Measurements from ENCODE around the gene SPTBN1.

Gene SPTBN1

DNA sequence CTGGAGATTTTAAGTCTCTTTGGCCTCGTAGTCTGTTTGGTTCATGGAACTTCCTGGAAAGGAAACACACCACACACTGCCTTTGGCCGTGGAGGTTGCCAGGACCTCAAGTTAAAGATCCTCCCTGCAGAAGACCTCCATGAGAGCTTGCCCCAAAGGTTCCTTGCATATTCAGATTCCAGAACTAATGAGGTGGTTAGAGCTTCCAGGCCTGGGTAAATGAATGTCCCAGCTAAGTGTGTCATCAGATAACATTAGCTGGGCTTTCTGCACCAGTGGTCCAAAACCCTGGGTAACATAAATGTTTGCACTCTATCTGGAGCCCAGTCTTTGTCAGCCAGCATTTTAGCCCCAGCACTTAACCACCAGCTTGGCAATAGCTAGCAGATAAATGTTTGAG lies 145.2 kb downstream of the SPTBN1 start:
- in situ Hi-C loops (cut with MboI; ENCODE audit: low sequenced_read_pairs), result no loop called here

DNA sequence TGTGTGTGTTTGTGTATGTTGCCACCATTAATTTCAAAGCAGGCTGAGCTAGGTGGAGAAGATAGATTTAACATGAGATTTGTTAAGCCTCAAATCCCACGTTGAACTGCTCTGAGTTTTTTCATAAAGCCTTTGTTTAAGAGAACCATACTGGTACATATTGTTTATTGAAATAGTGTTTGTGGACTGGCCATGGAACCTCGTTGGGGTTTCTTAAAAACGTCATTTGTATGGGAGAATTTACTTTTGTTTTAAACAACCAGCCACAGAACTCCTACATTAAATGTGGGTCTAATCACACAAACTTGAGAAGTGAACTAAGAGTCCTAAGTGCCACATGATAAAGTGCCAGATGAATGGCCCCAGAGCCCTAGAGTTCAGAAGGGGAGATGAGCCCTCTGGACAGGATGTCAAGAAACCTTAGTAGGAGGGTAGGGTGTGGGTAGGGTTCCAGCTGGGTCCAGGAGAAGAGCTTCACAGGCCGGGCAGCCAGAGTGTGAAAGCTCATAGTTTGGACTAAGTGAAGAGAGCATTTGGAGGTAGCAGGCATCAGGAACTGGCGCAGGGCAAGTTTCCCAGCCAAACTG lies 146.7 kb downstream of the SPTBN1 start:
- in situ Hi-C loops (cut with MboI; ENCODE audit: low sequenced_read_pairs), result no loop called here

DNA sequence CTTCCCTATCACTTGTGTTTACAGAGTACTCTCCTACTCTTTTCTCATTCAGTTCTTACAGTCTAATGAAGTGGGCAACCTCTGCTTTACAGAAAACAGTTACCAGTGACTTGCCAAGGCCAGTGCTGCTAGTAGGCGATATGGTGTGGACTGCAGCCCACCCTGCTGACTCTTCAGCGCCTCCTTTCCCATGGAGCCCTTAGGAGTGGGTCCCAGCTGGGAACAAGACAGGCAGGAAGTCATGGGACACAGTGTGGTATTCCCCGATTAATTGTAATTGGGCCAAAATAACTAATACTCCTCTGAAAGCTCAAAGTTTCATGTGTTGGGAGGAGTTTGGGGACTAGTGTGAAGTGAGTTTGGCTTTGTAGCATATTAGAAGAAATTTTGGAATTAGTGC lies 147.2 kb downstream of the SPTBN1 start:
- in situ Hi-C loops (cut with MboI; ENCODE audit: low sequenced_read_pairs), result no loop called here

DNA sequence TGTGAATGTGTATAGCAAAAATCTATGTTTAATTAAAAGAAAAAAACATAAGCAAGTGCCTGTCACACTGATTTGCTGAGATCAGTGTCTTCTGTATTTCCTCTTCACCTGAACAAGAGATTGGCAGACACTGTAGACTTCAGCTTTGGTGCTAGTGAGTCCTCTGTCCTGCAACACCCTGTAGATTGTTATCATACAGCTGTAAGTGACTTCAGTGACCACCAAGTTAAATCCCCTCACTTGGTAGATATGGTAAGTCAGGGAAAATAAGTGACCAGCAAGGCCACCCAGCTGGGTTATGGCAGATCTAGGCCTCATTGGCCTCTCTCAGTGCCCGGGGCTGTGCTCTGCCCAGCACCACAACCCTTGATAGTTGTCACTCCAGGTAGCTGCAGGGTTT lies 147.7 kb downstream of the SPTBN1 start:
- in situ Hi-C loops (cut with MboI; ENCODE audit: low sequenced_read_pairs), result no loop called here

DNA sequence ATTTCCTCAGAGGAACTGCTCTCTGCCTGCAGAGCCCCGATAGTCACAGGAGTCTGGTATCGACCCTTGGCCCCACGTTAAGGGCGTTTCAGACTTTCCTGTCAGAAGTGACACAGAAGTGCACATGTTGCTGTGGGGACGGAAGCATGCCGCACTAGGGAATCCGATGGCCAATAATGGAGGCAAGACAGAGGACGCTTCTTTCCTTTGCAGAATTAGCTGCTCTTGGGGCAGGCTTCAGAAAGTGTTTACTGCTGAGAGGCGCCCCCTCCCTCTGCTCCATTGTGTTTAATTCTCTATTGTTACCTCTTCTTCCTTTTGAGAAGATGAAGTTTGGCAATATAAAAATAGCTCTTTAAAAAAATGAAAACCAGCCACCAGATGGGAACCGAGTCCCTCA lies 148.7 kb downstream of the SPTBN1 start:
- in situ Hi-C loops (cut with MboI; ENCODE audit: low sequenced_read_pairs), result no loop called here

DNA sequence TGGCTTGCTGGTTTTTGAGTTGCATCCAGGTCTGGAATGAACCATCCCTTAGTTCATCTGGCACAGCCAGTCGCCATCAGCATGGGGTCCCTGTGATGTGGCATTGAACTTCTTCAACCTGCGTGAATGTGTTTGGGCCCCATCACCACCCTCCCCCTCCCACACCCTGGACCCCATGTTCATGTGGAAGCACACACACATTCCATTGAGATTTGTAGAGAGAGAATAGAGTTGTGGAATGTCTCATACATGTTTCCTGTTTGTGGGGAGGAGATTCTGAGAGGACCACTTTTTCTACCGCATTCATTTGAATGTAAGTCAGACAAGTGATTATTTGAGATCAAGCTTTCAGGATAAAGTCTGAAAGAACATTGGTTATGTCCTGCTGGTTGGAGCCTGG lies 149.7 kb downstream of the SPTBN1 start:
- in situ Hi-C loops (cut with MboI; ENCODE audit: low sequenced_read_pairs), result no loop called here

DNA sequence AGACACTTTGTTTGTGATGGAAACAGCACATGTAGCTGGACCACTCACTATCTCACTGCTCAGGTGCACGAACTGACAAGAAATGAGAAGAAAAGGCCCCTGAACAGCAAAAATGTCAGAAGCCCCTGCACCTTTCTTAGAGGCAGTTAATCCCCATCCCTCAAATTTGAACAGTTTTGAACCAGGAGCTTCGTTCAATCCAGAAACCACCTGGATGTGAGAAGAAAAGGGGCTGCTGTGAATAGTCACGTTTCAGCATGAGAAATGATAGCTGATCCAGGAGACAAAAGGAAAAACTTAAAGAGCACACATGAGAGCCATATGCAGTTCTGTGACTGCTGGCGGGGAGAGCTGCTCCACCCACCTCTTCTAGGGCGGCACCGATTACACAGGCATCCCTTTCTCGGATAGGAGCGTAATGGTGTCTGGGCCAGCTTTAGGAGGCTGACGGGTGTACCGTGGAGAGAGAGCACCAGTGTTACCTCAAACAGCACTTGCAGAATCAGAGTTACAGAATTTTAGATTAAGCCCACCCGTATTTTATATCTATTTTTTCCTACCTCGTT lies 150.3 kb downstream of the SPTBN1 start:
- in situ Hi-C loops (cut with MboI; ENCODE audit: low sequenced_read_pairs), result no loop called here

DNA sequence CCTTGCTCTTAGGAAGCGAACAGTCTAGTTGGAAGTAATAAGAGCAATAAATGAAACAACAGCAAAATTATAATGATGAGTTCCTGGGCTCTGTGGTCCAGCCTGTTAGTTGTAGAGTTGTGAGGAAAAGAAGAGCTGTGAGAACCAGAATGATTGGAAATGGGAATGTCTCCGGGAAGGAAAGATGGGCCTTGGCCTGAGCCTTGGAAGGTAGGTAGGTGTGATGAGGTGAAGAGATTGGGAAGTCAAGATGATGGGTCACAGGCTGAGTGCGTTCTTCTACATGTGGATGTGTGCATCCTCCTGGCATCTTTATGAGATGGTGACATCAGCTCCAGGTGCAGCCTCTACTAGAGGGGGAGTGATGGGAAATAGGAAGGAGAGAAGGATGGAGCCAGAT lies 152.1 kb downstream of the SPTBN1 start:
- in situ Hi-C loops (cut with MboI; ENCODE audit: low sequenced_read_pairs), result no loop called here

DNA sequence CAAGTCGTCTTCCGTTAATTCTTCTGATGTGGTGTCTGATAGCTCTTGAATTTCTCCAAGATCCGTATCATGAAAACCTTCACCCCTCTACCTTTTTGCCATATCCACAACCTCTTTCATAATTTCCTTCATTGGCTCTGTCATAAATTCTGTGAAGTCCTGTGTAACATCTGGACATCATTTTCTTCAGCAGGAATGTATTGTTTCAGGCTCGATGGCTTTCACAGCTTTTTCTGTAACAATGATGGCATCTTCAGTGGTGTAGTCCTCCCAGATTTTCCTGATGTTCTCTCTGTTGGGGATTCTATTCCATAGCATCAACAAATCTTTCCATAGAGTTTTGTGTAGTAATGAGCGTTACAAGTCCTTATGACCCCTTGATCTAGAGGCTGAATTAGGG lies 153.1 kb downstream of the SPTBN1 start:
- in situ Hi-C loops (cut with MboI; ENCODE audit: low sequenced_read_pairs), result no loop called here

DNA sequence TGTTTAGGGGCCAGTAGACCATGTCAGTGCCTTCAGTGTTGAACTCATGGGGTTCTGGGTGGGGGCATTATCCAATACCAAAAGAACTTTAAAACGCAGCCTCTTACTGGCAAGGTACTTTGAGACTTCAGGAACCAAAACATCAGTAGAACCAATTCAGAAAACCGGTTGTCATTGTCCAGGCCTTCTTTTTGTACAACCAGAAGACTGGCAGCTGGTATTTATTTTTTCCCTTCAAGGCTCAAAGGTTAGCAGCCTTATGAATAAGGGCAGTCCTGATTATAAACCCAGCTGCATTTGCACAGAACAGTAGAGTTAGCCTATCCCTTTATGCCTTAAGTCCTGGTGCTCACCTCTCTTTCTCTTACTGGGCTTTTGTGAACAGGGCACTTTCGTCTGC lies 153.5 kb downstream of the SPTBN1 start:
- in situ Hi-C loops (cut with MboI; ENCODE audit: low sequenced_read_pairs), result no loop called here

DNA sequence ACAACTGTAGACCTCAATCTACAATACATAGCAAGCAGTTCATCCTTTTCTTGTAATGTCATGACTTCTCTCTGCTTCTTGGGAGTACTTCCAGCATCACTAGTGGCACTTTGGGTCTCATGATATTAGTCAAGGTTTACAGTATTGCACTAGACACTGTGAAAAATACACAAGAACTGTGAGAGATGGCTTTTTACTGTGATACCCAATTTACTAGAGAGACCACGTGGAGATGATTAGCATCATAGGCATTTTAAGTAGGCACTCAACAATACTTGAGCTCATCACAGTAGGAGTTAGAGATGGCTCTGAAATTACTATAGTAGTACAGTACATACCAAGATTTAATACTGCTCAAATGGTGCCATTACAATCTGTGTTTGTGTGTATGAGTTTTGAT lies 154.6 kb downstream of the SPTBN1 start:
- in situ Hi-C loops (cut with MboI; ENCODE audit: low sequenced_read_pairs), result no loop called here

DNA sequence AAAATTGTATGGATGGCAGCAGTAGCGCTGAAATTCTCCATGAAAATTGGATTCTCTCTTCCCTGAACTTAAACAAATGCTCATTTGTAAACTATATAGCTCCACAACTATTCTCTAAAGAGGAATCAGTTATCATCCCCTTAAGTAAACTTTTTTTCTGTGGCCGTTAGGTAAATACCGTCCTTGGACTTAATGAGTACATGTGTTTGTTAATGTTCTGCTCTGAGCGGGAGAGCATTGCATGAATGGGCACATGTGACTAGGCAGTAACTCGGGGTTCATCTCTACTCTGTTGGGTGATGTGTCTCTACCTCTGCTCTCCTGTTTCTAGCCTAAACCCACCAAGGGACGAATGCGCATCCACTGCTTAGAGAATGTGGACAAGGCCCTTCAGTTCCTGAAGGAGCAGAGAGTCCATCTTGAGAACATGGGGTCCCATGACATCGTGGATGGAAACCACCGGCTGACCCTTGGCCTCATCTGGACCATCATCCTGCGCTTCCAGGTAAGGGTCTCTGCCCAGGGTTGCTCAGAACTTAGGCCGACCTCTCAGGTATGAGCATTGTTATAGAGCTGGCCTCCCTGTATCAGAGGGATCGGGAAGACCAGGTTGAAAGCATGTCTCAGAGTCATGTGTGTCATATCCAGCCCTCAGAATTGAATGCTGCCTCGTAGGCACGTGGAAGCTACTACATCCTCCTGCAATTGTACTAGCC lies 155.9 kb downstream of the SPTBN1 start:
- in situ Hi-C loops (cut with MboI; ENCODE audit: low sequenced_read_pairs), result no loop called here

DNA sequence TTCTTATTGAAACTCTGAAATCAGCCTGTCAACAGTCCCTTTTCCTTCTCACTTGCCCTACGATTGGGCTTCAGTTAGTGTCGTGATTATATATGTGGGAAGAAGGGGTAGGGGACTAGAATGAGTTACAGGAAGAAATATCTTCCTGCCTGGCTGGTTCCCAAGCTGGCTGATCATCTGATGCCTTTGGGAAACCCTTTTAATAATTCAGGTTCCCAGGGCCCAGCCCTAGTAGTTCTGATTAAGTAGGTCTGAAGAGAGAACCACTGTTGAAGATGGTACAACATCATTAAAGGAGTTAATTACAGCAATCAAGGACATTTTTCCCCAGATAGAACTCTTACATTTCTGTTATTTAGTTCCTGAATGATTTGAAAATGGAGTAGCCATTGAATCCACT lies 157.3 kb downstream of the SPTBN1 start:
- in situ Hi-C loops (cut with MboI; ENCODE audit: low sequenced_read_pairs), result no loop called here

DNA sequence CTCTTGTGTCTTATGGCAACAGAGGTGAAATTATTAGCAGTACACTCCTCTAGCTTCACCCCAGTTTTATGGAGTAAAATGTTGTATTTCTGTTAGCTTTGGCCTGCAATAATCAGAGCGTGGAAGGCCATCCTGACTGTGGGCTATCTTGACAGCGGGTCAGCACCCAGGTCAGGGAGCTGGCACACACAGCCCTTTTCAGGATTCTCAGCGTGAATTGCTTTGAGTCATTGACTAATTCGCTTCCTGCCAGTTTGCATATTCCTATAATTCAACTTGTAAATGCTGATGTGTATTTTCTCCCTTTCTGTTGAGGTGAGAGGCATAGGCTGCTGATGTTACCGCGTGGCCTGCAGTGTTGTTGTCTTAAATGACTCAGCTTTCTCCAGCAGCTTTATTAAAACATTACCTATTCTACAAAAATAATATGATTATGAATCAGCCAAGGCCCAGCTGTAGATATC lies 157.7 kb downstream of the SPTBN1 start:
- in situ Hi-C loops (cut with MboI; ENCODE audit: low sequenced_read_pairs), result no loop called here

DNA sequence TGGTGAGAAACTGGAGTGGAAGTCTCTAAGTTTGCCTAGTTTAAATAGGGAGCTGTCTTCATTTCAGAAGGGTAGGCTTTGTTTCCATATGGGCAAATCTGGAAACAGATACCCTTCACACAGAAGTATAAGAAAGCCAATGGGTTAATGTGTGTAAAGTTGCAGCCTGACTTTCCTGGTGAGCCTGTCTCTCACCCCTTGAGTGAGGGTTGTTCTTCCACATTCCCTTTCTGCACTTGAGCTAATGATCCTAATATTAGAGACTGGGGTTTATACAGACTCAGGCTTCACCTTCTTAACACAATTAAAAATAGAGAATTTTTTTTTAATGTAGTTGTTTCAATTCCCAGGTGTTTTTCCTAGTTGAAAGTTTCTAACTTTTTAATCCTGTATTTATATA lies 158.7 kb downstream of the SPTBN1 start:
- in situ Hi-C loops (cut with MboI; ENCODE audit: low sequenced_read_pairs), result no loop called here

DNA sequence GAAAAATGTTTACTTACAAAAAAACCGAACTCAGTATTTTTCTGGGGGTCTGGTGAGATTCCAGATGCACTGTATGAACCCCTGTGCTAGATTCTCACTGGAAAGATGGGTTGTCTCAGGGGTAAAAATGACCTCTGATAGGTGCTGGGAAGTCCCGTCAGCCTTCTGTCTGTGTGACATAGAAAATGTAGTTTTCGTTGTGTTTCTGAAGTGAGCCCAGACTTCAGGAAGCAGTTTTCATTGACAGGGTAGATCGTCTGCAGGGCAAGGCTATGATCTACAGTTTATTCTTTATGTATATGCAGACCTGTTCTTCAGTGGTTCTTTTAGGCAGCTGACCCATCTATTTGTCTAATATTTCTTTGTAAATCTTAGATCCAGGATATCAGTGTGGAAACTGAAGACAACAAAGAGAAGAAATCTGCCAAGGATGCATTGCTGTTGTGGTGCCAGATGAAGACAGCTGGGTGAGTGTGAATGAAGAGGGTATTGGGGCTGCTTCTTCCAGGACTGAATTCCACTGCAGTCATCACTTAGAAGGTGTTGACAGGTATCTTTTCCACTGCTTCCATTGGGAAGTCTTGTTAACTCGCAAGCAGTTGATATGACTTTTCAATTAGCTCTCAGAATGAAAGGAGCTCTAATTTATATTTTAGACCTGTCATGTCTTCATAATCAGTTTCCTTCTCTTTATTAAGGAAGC lies 159.9 kb downstream of the SPTBN1 start:
- in situ Hi-C loops (cut with MboI; ENCODE audit: low sequenced_read_pairs), result no loop called here

DNA sequence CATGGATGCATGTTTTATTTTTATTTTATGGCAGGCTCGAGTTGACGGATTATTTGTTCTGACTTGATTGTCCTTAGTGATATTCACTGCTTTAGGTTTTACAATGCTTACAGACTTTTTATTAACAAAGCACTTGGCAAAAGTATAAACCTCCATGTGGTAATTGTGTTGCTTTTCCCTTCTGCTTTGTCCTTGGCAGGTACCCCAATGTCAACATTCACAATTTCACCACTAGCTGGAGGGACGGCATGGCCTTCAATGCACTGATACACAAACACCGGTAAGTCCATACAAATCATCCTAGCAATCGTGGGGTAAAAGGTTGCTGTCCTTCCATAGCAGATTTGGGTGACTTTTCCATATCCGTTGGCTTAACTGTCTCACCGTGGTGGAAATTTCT lies 161.3 kb downstream of the SPTBN1 start:
- in situ Hi-C loops (cut with MboI; ENCODE audit: low sequenced_read_pairs), result no loop called here

DNA sequence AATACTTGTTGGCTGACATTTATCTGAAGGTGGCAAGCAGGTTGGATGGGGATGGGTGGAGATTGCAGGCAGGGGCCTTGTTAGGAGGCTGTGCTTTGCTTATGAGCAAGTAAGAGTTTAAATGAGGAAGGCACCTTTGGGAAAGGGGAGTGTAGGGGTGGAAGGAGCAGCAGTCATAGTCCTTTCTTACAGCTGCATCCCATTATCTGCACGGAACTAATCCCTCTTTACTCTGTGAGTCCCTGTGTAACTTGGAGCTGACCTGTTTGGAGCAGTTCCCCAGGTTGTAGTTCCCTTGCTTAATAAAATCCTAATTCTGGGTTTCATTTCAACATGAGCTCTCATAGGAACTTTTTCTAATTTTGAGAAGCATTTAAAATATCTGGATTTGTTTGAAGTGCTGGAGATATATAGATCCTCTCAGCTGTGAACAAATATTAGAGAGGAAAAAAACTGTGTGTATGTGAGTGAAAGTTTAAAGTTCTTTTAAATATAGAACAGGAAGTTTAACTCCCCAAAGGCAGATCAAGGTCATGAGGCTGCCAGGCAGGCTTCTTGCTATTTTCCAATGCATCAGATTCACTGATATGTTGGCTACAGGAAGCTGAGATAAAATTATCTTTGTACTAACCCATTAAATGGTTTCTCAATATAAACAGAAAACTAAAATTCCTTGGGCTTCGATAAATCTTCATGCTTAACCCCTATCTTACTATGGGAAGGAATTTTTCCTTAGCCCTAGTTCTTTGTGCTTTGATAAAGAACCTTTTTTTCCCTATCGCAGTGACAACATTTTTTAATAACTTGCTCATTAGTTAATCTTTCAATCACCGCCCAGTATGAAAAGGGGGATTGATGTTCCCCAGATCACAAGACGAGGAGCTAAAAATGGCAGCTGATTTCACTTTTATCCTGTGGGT lies 162.8 kb downstream of the SPTBN1 start:
- in situ Hi-C loops (cut with MboI; ENCODE audit: low sequenced_read_pairs), result no loop called here

DNA sequence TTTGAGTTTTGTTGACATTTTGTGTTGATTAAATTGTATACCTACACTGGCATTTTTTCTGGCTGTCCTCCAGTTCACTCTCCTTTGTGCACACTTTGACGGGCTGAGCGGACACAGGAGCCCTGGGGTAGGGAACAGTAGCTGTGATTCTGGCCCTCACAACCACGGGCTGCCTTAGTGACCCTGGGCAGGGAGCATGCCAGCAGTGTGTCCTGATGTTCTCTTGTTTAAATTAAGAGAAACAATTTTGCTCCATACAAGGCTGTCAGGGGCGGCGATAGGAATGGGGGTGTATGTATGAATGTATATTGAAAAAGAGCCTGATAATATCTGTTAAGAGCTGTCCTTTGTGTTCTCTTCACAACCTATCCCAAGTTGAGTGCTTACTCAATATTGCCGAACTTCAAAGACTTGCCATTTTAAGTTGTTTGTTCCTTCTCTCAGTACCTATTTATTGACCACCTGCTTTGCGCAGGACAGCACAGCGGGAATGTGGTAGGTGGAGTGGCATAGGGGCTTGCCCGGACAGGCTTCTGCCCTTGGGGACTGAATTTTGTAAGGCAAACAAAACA lies 163.6 kb downstream of the SPTBN1 start:
- in situ Hi-C loops (cut with MboI; ENCODE audit: low sequenced_read_pairs), result no loop called here

DNA sequence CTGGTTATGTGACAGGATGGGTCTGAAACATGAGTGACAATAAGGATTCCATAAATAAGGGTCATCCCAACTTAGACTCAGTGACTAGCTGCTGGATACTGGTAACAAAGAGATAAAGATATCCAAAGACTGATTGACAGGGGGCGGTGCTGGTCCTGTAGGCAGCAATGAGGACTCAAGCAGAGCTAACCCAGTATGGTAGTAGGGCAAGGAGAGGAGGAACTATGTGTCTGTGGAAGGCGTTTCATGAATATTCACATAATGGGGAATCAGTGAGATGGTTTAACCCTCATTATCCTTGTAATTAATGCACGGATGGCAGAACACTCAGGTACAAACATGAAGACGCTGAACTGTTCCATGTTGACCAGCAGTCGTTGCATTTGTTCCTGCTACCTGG lies 164.8 kb downstream of the SPTBN1 start:
- in situ Hi-C loops (cut with MboI; ENCODE audit: low sequenced_read_pairs), result no loop called here
